CMK (cell line): ENCODE measurements around the gene TCF19.

Experiments used
- DNase-seq: peaks from one replicate; pipeline ENCODE4 v3.0.0-alpha.2; 2010; ENCODE audit warnings: low read depth

TCF19 gene

GRCh38 chr6:31158140-31158862 is at the start of gene TCF19:
Gene TCF19, plus strand, starts transcription at chr6:31158589. Its CDS starts 881 bp downstream, at chr6:31159470.
- peak; percentile 98 for DNase-seq

- DNase-seq = no peak
Observed at GRCh38 chr6:31110825-31111582, 47.4 kb upstream of the TCF19 start.

- no peak for DNase-seq
Observed at GRCh38 chr6:31111712-31112111, 46.7 kb upstream of the TCF19 start.

GRCh38 chr6:31112478-31112877 is 45.9 kb upstream of the TCF19 start, which contains the start of gene C6orf15:
Gene C6orf15, minus strand, starts transcription at chr6:31112575. Its CDS starts 20 bp downstream, at chr6:31112555.
- DNase-seq = no peak

- no peak for DNase-seq
Observed at GRCh38 chr6:31113861-31114540, 44.4 kb upstream of the TCF19 start.

- DNase-seq = no peak
Observed at GRCh38 chr6:31114541-31114878, 43.9 kb upstream of the TCF19 start, which contains the start of gene PSORS1C1. Gene PSORS1C1, plus strand, starts transcription at chr6:31114800. Its CDS starts 14,833 bp downstream, at chr6:31129633.

GRCh38 chr6:31114970-31115849 is 43.2 kb upstream of the TCF19 start:
- DNase-seq = no peak

- DNase-seq = no peak
Observed at GRCh38 chr6:31115941-31116560, 42.3 kb upstream of the TCF19 start.

- DNase-seq = no peak
Observed at GRCh38 chr6:31116661-31117385, 41.6 kb upstream of the TCF19 start.

GRCh38 chr6:31118178-31118577 is 40.2 kb upstream of the TCF19 start:
- DNase-seq = no peak

- DNase-seq = no peak
Observed at GRCh38 chr6:31120151-31120915, 38.1 kb upstream of the TCF19 start, which contains the start of gene CDSN. Gene CDSN, minus strand, starts transcription at chr6:31120446. Its CDS starts 27 bp downstream, at chr6:31120419.

GRCh38 chr6:31121131-31121790 is 37.1 kb upstream of the TCF19 start:
- no peak for DNase-seq

- no peak for DNase-seq
Observed at GRCh38 chr6:31122791-31123706, 35.3 kb upstream of the TCF19 start.

GRCh38 chr6:31125162-31125561 is 33.2 kb upstream of the TCF19 start:
- no peak for DNase-seq

- no peak for DNase-seq
Observed at GRCh38 chr6:31125586-31126363, 32.6 kb upstream of the TCF19 start.

GRCh38 chr6:31126396-31127175 is 31.8 kb upstream of the TCF19 start:
- no peak for DNase-seq
